HEK293T (cell line): ENCODE results near the gene KIF17.

Experiments used
- SUZ12 ChIP-seq: fragments of 450-650 bp; IDR thresholded peaks from 2 replicates; pipeline ENCODE4 v1.6.1; 2016; ENCODE audit warnings: mild to moderate bottlenecking
- TARDBP ChIP-seq: fragments of 450-650 bp; IDR thresholded peaks from 2 replicates; pipeline ENCODE4 v1.6.1; 2016

GRCh38 chr1:20728371-20729154, 10.8 kb upstream of the KIF17 start:
- TF ChIP-seq TARDBP (no peak), SUZ12 (no peak)
